DMS114 treated with DMSO at 0.1 percent for 48 hours (cell line): ENCODE measurements around the gene MCC.
A peak's percentile ranks its signal among the peaks of the same experiment; 100 is the strongest.

ENCODE experiments used
- DNase-seq: peaks from one replicate; lab custom pipeline; 2025; ENCODE audit not compliant: unreplicated experiment; lab: John Stamatoyannopoulos, UW

The MCC gene

DNA sequence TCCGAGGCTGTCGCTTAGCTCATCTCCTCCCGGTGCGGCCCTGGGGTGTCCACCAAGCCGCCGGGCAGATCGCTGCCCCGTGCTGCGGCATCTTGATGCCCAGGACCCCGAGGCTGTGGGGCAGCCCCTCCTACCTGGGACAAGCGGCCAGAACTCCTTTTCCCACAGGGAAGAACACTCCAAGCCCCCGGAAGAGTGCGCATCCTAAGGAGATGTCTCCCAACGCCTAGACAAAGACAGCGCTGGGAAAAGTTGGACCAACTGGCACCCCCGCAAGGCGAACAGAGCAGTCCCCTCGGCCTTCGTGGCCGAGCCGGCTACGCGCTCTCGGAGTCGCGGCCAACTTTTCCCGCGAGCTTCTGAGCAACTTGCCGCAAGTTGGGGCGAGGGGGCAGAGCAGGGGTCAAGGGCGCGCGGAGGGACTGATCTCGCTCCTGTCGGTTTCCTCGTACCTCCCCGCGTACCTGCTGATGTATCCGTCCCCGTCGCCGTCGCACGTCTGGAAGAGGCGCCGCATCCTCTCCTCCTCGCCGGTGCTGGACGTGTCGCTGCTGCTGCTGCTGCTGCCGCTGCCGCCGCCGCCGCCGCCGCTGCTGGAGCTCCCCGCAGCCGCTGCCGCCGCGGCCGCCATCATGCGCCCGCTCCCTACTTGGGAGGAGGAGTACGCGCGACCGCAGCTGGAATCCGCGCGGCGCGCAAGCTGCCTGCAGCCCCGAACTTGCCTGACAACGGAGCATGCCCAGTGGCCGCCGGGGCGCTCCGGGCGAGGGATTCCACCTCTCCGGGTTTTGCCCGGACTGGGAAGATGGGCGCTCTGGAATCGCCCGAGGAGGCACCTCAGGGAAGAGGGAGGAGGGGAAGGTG, at the start of gene MCC:
MCC (minus strand) TSS at position 673 of the 864 bp plus-strand sequence.
- DNase-seq = peak; percentile 46

DNA sequence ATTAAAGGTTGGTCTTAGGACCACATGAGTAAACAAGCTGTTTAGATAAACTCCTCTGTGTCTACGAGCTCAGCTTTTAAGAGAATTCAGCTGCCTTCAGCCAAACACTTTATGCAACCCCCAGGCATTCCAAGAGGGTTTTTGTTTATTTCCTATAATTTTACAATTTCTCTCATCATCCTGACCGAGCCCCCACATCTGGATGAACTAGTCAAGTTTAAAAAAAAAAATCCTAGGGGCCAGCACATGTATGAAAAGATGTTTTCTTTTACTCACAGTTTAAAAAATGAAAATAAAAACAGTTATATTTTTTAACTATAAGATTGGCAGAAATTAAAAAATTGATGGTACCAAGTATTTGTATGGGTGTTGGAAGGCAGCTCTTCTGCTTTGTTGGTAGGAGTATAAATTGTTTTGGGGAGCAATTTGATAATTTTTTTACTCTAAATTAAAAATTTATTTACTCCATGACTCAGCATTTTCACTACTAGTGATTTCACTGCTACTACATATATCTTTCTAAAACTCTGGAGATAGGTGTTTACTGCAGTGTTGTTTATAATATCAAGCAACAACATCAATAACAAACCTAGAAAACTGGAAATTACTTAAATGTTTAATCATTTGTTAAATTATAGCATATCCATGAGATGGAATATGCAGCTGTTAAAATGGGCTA, 43.4 kb upstream of the MCC start:
- DNase-seq = no peak

DNA sequence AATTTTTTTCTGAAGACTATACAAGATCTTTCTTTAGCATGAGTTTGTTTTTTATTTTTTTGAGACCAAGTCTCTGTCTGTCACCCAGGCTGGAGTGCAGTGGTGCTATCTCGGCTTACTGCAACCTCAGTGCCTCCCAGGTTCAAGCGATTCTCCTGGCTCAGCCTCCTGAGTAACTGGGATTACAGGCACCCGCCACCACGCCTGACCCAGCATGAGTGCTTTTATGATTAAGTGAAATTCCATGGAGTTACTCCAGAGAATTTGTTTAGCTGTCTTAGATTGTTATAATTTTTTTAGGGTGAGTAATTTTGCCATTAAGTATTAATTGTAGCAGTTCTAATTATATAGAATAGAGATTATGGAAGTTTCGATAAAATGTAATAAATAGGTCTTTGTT, 39.5 kb upstream of the MCC start:
- DNase-seq = no peak

DNA sequence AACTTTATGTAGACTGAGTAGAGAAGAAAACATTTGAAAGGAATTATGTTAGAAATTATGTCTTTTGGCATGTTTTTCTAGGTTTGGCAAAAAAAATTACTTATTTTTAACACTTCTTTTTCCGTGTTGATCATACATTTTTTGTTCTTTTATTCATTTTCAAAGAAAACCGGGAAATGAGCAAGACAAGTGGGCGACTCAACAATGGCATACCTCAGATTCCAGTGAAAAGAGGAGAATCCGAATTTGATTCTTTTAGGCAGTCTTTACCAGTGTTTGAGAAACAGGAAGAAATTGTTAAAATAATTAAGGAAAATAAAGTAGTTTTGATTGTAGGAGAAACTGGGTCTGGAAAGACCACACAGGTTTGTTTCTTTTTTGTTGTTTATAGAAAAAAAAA, 38.2 kb upstream of the MCC start:
- DNase-seq = no peak

DNA sequence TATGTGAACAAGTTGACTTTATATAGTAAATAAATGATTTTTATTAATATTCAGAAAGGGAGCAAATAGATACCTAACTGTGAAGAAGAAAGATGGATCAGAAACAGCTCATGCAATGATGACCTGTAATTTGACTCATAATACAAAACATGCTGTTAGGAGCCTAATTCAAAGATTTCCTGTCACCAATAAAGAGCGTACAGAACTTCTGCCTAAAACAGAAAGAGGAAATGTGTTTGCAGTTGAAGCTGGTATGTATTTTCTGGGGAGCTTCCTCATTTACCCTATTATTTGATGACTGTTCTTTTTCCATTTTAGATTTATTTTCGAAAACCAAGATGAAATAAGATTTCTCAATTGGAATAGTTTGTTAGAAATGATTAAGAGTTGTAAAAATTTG, 36.7 kb upstream of the MCC start:
- no peak for DNase-seq

DNA sequence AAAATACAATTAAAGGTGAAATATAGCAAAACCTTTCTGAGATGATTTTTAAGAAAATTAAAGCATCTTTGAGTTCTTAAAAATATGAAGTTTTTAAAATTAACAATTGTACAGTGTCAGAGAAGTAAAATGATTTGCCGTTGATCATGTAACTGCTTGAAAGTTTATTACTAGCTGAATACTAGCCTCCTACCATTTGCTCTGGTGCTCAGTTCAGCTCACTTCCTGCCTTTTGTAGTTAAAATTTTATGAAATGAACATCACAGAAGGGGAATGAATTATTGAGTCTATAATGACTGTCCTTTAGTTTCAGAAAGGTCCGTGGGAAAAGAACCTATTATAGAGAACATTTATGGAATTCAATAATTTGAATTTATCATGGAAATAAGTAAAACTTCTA, 34.9 kb upstream of the MCC start:
- DNase-seq = no peak

DNA sequence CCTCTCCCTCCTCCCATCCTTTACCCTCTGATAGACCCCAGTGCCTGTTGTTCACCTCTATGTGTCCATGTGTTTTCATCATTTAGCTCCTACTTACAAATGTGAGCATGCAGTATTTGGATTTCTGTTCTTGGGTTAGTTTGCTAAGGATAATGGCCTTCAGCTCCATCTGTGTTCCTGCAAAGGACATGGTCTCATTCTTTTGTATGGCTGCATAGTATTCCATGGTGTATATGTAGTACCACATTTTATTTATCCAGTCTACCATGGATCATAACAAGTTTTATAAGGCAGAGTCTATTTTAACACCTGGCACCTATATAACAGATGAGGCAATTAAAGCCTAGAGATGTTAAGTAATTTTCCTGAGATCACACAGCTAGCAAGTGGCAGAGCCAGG, 32.6 kb upstream of the MCC start:
- no peak for DNase-seq

DNA sequence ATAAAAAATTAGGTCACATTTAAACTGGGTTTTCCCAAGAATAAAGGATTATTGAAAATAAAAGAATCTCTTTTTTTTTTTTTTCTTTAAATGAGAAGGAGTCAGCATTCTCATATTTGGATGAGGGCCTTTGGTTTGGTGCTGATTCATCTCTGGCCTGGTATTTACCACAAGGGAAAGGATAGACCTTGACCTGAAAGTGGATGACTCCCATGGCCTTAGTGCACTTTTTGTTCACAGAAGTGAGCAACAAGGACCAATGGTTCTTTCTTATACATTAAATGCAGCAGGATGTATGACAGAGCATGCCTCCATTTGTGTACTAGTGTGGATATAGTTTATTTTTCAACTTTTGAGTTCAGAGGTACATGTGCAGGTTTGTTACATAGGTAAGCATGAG, 32.2 kb upstream of the MCC start:
- DNase-seq = no peak

DNA sequence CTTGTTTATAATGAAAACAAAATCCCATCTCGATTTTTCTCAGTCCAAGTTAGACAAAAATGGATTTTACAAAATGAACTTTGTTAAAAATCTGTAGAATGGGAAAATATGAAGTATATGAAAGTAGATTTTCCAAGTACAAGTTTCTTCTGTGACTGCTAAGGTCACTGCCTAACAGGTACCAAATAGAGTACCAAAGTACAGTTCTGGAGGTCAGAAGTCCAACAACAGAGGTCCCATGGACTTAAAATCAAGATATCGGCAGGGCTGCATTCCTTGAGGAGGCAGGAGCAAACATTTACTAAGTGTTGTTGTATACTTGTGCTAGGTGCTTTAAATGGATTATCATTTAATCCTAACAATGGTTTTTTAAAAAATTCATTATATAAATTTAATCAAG, 31.2 kb upstream of the MCC start:
- DNase-seq = no peak

DNA sequence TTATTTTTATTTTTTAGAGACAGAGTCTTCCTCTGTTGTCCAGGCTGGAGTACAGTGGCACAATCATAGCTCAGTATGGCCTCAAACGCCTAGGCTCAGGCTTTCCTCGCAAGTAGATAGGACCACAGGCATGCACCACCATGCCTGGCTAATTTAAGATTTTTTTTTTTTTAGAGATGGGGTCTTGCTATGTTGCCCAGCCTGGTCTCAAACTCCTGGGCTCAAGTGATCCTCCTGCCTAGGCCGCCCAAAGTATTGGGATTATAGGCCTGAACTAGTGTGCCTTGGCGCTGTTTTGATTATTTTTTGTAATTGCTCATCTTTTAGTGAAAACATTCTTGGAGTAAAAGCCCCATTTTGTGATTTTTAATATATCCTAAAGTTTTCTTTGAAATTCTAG, 30.6 kb upstream of the MCC start:
- DNase-seq = no peak

DNA sequence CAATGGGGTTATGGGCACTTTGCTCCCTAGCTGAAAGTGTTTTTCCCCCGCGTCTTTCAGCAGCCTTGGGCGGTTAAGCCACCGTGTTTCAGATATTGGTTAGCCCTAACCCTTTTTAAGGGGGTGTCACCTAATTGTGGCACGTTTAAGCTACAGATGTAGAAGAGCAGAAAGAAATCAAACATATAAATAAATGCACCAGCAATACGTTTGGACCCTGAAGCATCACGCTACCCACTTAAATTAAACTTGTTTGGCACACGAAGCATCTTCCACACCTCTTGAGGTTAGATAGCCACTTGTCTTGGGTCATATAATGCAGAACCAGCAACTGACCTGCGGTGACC, 26.0 kb upstream of the MCC start:
- no peak for DNase-seq

DNA sequence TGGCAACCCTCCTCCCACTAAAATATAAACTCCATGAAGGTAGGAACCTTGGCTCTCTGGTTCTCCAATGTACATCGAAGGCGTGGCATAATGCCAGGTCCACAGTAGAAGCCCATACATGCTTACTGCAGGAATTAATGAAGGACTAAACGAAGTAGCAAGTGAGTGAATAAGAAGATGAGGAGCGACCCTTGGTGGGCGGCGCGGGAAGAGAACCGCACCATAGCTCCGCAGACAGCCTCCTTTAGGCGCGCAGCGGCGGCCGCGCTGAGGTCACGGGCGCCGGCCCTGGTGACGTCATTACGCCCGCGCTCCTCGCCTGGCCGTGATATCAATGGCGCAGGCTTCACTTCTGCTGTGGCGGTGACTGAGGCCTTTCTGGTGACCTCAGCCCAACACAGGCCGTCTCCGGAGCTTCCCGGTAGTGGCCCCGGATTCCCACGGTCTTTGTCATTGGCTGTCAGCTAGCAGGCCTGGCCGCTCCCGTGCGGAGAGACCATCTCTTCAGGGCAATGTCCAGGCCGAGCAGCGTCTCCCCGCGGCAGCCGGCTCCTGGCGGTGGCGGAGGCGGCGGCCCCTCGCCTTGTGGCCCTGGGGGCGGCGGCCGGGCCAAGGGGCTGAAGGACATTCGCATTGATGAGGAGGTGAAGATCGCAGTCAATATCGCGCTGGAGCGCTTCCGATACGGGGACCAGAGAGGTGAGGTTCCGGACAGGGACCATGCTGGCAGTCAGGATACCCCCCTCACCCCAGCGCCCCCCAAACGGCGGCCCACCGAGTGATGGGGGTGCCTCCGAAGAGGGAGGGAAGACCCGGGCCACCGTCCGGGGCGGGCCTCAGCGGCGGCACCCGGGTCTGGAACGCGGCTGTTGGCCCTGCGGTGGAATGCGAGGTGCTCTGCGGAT, 25.4 kb upstream of the MCC start, which contains the start of gene YTHDC2:
YTHDC2 (plus strand) TSS at position 311 of the 905 bp plus-strand sequence; CDS start at position 513, 202 bp downstream.
- DNase-seq = peak; percentile 86

DNA sequence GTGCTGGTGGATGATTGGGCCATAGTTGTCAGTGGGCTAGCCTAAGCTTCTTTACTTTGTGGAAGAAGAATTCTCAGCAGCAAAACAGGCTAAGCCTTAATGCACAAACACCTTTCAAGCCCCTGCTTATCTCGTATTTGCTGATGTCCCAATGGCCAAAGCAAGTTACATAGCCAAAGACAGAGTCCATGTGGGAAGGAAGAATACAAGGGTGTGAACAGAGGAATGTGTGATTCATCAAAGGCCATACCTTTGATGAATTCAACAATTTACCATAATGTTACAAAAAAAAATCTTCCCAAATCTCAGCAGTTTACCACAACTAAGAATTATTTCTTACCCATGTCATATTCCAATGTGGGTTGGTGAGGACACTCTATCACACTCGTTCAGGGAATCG, 24.1 kb upstream of the MCC start:
- DNase-seq = no peak

DNA sequence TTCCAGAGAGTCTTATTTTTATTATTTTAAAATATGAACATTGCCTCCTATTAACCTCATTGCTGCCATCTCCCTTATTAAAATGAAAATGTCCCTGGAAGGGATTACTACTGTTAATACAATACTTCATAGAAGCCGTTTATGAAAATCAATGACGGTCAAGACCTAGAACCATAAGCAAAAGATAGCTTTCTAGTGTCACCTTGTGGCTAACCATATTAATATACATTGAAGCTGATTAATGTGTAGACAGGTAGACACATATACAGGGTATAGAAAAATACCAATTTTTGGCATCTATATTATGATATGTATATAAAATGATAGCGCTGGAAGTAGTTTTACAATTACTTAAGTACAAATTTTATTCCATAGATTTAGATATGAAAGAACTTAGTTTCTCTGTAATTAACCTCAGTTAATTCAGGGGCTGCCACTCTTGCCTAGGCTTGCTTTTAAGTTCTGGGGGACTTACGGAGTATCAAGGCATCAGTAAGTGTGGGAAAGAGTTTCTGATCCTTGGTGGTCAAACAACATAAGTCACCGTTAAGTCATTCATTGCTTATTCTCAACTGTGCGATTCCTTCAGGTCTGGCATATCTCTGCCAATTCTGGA, 22.7 kb upstream of the MCC start:
- DNase-seq = peak; percentile 21

DNA sequence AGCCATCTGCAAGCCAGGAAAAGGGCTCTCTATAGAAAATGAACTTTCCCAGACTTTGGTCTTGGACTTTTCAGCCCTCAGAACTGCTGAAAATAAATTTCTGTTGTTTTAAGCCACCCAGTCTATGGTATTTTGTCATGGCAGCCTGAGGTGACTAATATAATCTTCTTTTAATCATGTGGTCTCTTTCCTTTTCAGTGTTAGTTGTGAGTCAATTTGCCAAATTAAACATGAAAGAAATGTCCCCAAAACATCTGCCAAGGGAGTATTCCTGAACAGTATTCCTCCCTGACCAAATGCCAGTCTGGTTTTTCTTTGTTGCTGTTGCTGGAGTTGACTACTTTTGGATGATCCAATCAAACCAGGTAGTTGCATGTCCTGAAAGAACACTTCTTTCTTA, 20.5 kb upstream of the MCC start:
- DNase-seq = no peak

DNA sequence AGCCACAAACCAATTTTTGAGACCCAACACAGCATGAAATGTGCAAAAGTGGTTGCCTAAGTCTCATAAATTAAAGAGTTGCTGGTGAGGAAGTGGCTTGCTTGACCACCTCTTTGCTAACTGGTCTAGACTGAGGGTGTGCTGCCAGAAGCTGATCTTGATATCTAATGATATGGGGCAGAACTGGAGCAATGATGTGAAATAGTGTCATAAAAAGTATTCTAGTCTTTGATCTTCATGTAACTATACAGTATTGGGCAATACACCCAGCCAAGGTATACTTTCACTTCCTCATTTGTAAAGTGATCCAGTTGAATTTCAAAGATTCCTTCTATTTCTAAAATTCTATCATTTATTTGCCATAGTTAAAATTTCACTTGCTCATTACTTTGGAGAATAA, 19.3 kb upstream of the MCC start:
- DNase-seq = no peak

DNA sequence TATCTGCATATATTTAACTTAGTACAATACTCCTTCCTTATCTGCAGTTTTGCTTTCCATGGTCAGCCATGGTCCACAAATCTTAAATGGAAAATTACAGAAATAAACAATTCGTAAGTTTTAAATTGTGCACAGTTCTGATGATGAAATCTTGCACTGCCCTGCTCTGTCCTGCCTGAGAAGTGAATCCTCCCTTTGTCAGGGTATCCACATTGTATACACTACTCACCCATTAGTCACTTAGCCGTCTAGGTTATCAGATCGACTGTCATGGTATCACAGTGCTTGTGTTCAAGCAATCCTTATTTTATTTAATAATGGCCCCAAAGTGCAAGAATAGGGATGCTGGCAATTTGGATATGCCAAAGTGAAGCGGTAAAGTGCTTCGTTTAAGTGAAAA, 16.9 kb upstream of the MCC start:
- DNase-seq = no peak

DNA sequence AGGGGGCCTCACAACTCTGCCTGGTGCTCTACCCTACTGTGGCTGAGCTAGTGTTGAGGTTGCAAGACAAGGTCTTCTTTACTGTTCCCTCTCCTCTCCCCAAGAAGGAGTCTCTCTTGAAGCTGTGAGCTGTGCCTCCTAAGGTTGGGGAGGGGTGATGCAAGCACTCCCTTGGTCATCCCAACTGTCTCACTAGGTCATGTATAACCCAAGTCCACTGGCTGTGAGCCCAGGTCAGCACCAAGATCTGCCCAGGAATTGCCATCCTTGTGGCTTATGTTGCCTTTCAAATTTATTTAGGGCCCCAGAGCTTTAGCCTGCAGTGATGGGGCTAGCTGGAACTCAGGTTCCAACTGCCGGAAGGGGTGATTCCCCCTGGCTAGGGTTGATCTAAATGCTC, 14.9 kb upstream of the MCC start:
- DNase-seq = no peak

DNA sequence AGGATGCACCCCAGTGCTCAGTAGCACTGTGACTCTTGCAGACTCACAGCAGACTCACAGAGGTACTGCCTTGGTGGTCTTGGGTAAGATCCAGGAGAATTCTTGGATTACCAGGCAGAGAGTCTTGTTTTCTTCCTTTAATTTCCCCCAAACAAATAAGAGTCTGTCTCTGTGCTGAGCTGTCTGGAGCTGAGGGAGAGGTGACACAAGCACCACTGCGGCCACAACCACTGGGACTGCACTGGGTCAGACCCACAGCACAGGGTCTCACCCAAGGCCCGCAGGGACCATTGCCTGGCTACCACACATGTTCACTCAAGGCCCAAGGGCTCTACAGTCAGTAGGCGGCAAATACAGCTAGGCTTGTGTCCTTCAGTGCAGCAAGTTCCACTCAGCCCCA, 13.8 kb upstream of the MCC start:
- DNase-seq = no peak

DNA sequence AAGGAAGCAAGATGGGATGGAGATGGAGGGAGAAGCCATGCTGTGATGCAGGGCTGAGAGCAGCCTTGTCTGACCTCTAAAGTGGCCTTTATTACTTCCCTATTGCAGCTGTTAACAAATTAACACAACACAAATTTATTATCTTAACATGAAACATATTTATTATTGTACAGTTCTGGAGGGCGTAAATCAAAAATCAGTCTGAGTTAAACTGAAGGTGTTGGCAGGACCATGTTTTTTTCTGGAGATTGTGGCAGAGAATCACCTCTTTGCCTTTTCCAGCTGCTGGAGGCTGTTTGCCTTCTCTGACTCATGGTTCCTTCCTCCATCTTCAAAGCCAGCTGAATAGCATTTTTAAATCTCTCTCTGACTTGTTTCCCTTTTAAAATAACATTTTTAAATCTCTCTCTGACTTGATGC, 7.2 kb upstream of the MCC start:
- no peak for DNase-seq

DNA sequence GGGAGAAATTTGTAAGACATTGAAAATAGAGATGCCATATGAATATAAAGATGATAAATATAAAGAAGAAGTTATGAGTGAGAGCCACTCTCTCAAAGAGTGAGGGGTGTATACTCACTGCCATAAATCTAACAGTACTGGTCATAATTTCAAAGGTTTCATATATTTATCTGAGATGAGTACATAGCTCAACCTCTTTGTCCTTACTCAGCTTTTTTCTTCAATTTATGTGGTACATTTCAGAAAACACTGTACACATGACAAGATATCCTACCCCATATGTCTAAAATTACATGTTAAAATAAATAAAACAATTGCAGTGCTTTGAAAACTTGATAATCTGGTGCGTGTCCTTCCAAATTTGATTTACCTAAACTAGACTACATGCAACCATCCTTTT, 5.2 kb upstream of the MCC start:
- no peak for DNase-seq
